HCT116 (cell line): ENCODE results near the gene SERP1. TPM values are rescaled to one million over a fixed set of nuclear protein-coding genes. Genes with fewer than 3 reads are reported as not detected.

Experiments
- ATAC-seq: fragments of 200-7000 bp; cut with Tn5 transposase; 2 replicates; pipeline ENCODE4 v1.9.1; 2020; ENCODE audit warnings: mild to moderate bottlenecking, moderate library complexity
- BruUV-seq: library from RNA; stranded (reverse); fragments of 400-500 nt; replicated peaks from 2 replicates; lab custom pipeline; 2021; lab: Mats Ljungman, UMichigan
- CTCF ChIA-PET: fragments of 300-600 bp; sonication (Branson Sonifier 250); formaldehyde crosslinking; loops from one replicate; lab custom pipeline; 2021; ENCODE audit warnings: antibody characterized with exemption; lab: Charles Lee
- POLR2A ChIA-PET: fragments of 300-600, 350-600 bp; sonication (Branson Sonifier 250); formaldehyde crosslinking; loops from one replicate; lab custom pipeline; 2021; ENCODE audit warnings: antibody characterized with exemption; lab: Charles Lee
- RAD21 ChIA-PET, 2 experiments: fragments of 300-600 bp; sonication (Branson Sonifier 250); formaldehyde crosslinking; loops; one replicate each; lab custom pipeline; 2023; ENCODE audit warnings: low total read pairs in 2 of 2; ENCODE audit not compliant: uncharacterized antibody in 2 of 2, unreplicated experiment in 2 of 2, low non-redundant PET in 1 of 2; lab: Charles Lee
- DNase-seq: peaks from one replicate; pipeline ENCODE4 v3.0.0-alpha.2; 2010; ENCODE audit warnings: low read depth, low spot score
- H2AFZ ChIP-seq: fragments of 200-600 bp; shearing (Covaris generic), sonication (generic); 2 replicates; pipeline ENCODE4 v1.6.1; 2017; ENCODE audit warnings: low read depth, mixed run types, mixed read lengths, antibody characterized with exemption, low read length; ENCODE audit not compliant: poor library complexity, severe bottlenecking
- H3K27ac ChIP-seq: 2 replicates; pipeline ENCODE4 v1.5.1; 2012; ENCODE audit warnings: low read depth, low read length
- H3K27me3 ChIP-seq: fragments of 200-600 bp; sonication (generic); 2 replicates; pipeline ENCODE4 v1.6.1; 2016; ENCODE audit warnings: mixed run types, low read length, mixed read lengths; ENCODE audit not compliant: insufficient read depth
- H3K36me3 ChIP-seq, 2 experiments: fragments of 200-500 bp in 1 of 2; fragments of 200-600 bp in 1 of 2; sonication (Bioruptor generic) in 1 of 2; sonication (generic) in 1 of 2; 2 replicates each; pipeline versions ENCODE4 v1.5.1 to v1.6.1; 2014 to 2016; ENCODE audit warnings: low read length in 2 of 2, inconsistent platforms in 1 of 2, mixed read lengths in 1 of 2, mixed run types in 1 of 2; ENCODE audit not compliant: insufficient read depth in 2 of 2, control insufficient read depth in 1 of 2
- H3K4me1 ChIP-seq, 2 experiments: fragments of 200-600 bp in 1 of 2; sonication (generic) in 1 of 2; 2 replicates each; pipeline versions ENCODE4 v1.5.1 to v1.6.1; 2012 to 2017; ENCODE audit warnings: low read length in 2 of 2, inconsistent platforms in 1 of 2, mild to moderate bottlenecking in 1 of 2, mixed read lengths in 1 of 2, mixed run types in 1 of 2, moderate library complexity in 1 of 2; ENCODE audit not compliant: insufficient read depth in 2 of 2, control insufficient read depth in 1 of 2
- H3K4me2 ChIP-seq: fragments of 200-600 bp; sonication (generic); 2 replicates; pipeline ENCODE4 v1.6.1; 2017; ENCODE audit warnings: mixed run types, low read length, mixed read lengths
- H3K4me3 ChIP-seq, 2 experiments: fragments of 200-600 bp in 1 of 2; sonication (generic) in 1 of 2; replicated peaks in 1 of 2; 2 replicates each; pipeline ENCODE4 v1.5.1; 2011 to 2016; ENCODE audit warnings: low read length in 2 of 2, control low read depth in 1 of 2, low read depth in 1 of 2, mild to moderate bottlenecking in 1 of 2, mixed read lengths in 1 of 2, mixed run types in 1 of 2
- H3K79me2 ChIP-seq: fragments of 200-600 bp; sonication (generic); 2 replicates; pipeline ENCODE4 v1.6.1; 2017; ENCODE audit warnings: mild to moderate bottlenecking, mixed run types, low read length, moderate library complexity, mixed read lengths; ENCODE audit not compliant: insufficient read depth
- H3K9ac ChIP-seq: fragments of 200-600 bp; sonication (generic); 2 replicates; pipeline ENCODE4 v1.6.1; 2016; ENCODE audit warnings: low read length, mixed read lengths
- H3K9me2 ChIP-seq: fragments of 200-600 bp; sonication (generic), shearing (Covaris generic); 2 replicates; pipeline ENCODE4 v1.6.1; 2017; ENCODE audit warnings: mixed run types, mild to moderate bottlenecking, moderate library complexity; ENCODE audit not compliant: insufficient read depth
- H3K9me3 ChIP-seq, 2 experiments: fragments of 200-500 bp in 1 of 2; fragments of 200-600 bp in 1 of 2; sonication (Bioruptor generic) in 1 of 2; sonication (generic) in 1 of 2; 2 replicates each; pipeline ENCODE4 v1.6.1; 2014 to 2017; ENCODE audit warnings: low read length in 2 of 2, mixed read lengths in 2 of 2, inconsistent platforms in 1 of 2, low read depth in 1 of 2, mild to moderate bottlenecking in 1 of 2, mixed run types in 1 of 2, moderate library complexity in 1 of 2; ENCODE audit not compliant: control insufficient read depth in 1 of 2, insufficient read depth in 1 of 2
- H4K20me1 ChIP-seq: fragments of 200-600 bp; sonication (generic), shearing (Covaris generic); 2 replicates; pipeline ENCODE4 v1.6.1; 2017; ENCODE audit warnings: mixed run types, mild to moderate bottlenecking, moderate library complexity; ENCODE audit not compliant: insufficient read depth
- CEBPB ChIP-seq: IDR thresholded peaks from 2 replicates; pipeline ENCODE4 v1.6.1; 2012; ENCODE audit warnings: low read depth
- CTCF ChIP-seq, 3 experiments: fragments of 200-600 bp in 1 of 3; sonication (generic) in 1 of 3; IDR thresholded peaks in 2 of 3; conservative IDR thresholded peaks in 1 of 3; 2 replicates each; pipeline ENCODE4 v1.5.1; 2012 to 2017; ENCODE audit warnings: low read depth in 2 of 3, low read length in 2 of 3, antibody characterized with exemption in 1 of 3, borderline replicate concordance in 1 of 3, control low read depth in 1 of 3, mild to moderate bottlenecking in 1 of 3, mixed read lengths in 1 of 3, mixed run types in 1 of 3, moderate library complexity in 1 of 3; ENCODE audit not compliant: insufficient read depth in 1 of 3
- ELF1 ChIP-seq: IDR thresholded peaks from 2 replicates; pipeline ENCODE4 v1.6.1; 2012; ENCODE audit warnings: low read depth, borderline replicate concordance
- EZH2 ChIP-seq: fragments of 200-600 bp; sonication (generic); IDR thresholded peaks from 2 replicates; pipeline ENCODE4 v1.6.1; 2017; ENCODE audit warnings: antibody characterized with exemption, mixed run types
- EZH2phosphoT487 ChIP-seq: fragments of 200-600 bp; IDR thresholded peaks from 2 replicates; pipeline ENCODE4 v1.6.1; 2018; ENCODE audit warnings: antibody characterized with exemption, borderline replicate concordance
- FOSL1 ChIP-seq: IDR thresholded peaks from 2 replicates; pipeline ENCODE4 v1.6.1; 2012; ENCODE audit warnings: low read depth
- JUND ChIP-seq: IDR thresholded peaks from 2 replicates; pipeline ENCODE4 v1.6.1; 2012
- MAX ChIP-seq: IDR thresholded peaks from 2 replicates; pipeline ENCODE4 v1.6.1; 2012
- POLR2A ChIP-seq: IDR thresholded peaks from 2 replicates; pipeline ENCODE4 v1.7.0; 2011; ENCODE audit warnings: borderline replicate concordance; ENCODE audit not compliant: insufficient read depth, insufficient read length; ENCODE audit errors: extremely low read depth
- POLR2AphosphoS5 ChIP-seq: IDR thresholded peaks from 2 replicates; pipeline ENCODE4 v1.6.1; 2011; ENCODE audit warnings: mild to moderate bottlenecking, low read depth, low read length, moderate library complexity
- REST ChIP-seq: IDR thresholded peaks from 2 replicates; pipeline ENCODE4 v1.6.1; 2012; ENCODE audit warnings: low read depth
- SP1 ChIP-seq: IDR thresholded peaks from 2 replicates; pipeline ENCODE4 v1.6.1; 2012; ENCODE audit warnings: low read depth
- SRF ChIP-seq: IDR thresholded peaks from 2 replicates; pipeline ENCODE4 v1.6.1; 2012; ENCODE audit warnings: low read depth
- TCF7L2 ChIP-seq: IDR thresholded peaks from 2 replicates; pipeline ENCODE4 v1.7.0; 2011; ENCODE audit warnings: borderline replicate concordance, inconsistent platforms; ENCODE audit not compliant: insufficient read depth, insufficient read length; ENCODE audit errors: extremely low read depth
- YY1 ChIP-seq: IDR thresholded peaks from 2 replicates; pipeline ENCODE4 v1.6.1; 2011; ENCODE audit warnings: low read length, low read depth, moderate library complexity, mild to moderate bottlenecking; ENCODE audit not compliant: insufficient replicate concordance; ENCODE audit errors: extremely low read depth
- ZNF274 ChIP-seq: fragments of 200-500 bp; sonication (Bioruptor generic); IDR thresholded peaks from 2 replicates; pipeline ENCODE4 v1.6.1; 2014; ENCODE audit warnings: mild to moderate bottlenecking, low read depth, low read length, inconsistent platforms
- intact Hi-C: fragments of 100-400 bp; cut with micrococcal nuclease; formaldehyde crosslinking; loops from 2 replicates; pipeline ENCODE4 v1.10.0; 2022
- total RNA-seq: library from RNA; stranded (reverse); gene quantifications from one replicate; pipeline ENCODE4 v1.2.1, GENCODE V29; 2021; ENCODE audit not compliant: unreplicated experiment

Gene SERP1
- total RNA-seq, 1 experiment from 2014 or later = 69.1 TPM

- Histone ChIP-seq H3K4me3 (no peak overlapping the region), H3K4me1 (no peaks in the 10 kb centered on the region), H3K9ac (no peak overlapping the region), H3K4me2 (no peak overlapping the region), H4K20me1 (0 out of 2 replicates have a peak, but pooled peaks cover 2% of the 10 kb centered on the region), H3K27me3 (no peaks in the 10 kb centered on the region), H3K36me3 (peaks cover 12 to 21% of the 10 kb centered on the region in 2 experiments; a peak in 3 of 4 replicates), H3K27ac (no peak overlapping the region), H3K79me2 (peaks cover 85% of the 10 kb centered on the region), H3K9me2 (no peaks in the 10 kb centered on the region), H2AFZ (no peak overlapping the region), H3K9me3 (no peaks in the 10 kb centered on the region)
- ChIA-PET POLR2A (interaction anchor here (0.6 to 1.3 kb wide), 2 partner anchors 15 to 175 kb away, joined by 3 to 4 read pairs; partner anchors contain the start of genes SELENOT and SIAH2), RAD21 (no interaction called here), CTCF (no interaction called here)
- TF ChIP-seq CTCF (IDR thresholded peaks at IDR 0.05 in 2 of 3, conservative IDR thresholded peaks at IDR 0.05 in 1 of 3; ENCODE audit: borderline replicate concordance in 1 of 3, insufficient read depth in 1 of 3, low read depth in 2 of 3, low read length in 2 of 3) (no peak), ZNF274 (no peak), MAX (no peak), SP1 (no peak), ELF1 (no peak), POLR2AphosphoS5 (no peak), EZH2 (no peak), CEBPB (no peak), EZH2phosphoT487 (no peak), REST (no peak), JUND (no peak), TCF7L2 (no peak), YY1 (no peak), POLR2A (no peak), SRF (no peak), FOSL1 (no peak)
- DNase-seq (no peak), ATAC-seq (no peak)
- BruUV-seq = no TSS peak
- intact Hi-C loops = no loop called here
Observed at GRCh38 chr3:150588027-150588830, 41.9 kb upstream of the SERP1 start.
